ENCODE results near the gene RGS7BP. TPM values are rescaled to one million over a fixed set of nuclear protein-coding genes. Genes with fewer than 3 reads are reported as not detected.

RGS7BP gene
- 54.7 and 72.3 TPM in 2 replicates for polyA plus RNA-seq

DNA sequence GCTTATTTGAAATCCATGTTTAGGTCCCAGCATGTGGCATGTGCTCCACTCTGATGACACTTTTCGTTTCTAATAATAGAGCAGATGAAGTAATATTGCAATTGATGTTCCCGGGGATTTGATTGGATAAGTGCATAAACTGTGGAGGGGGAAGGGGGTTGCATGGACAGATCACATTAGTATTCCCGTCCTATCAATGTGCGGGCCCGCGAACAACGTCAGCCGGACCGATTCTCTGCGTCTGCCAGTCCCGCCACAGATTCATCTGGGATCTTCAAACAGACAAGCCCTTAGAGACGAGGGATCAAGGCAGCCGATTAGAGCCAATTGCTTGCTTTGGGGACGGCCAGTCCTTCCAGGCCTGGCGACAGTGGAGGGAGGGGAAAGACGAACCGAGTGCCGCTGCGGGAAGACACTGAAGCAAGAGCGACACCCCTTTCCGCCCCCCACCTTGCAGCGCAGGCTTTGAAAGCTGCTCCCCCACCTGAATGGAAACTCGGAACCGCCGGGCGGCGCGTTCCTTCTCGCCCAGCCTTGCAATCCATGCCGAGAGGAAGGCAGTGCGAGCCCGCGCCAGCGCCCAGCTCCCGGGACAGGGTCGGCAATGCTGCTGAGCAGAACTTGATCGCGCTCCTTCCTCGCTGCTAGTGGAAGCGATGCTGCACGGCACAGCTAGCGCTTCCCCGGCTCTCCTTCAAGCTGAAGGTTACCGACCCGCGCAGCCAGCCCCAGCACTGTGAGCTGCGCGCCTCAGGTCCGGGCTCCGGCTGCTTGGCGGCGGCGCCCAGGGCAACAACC lies at the start of gene RGS7BP:
TSS of gene RGS7BP (plus strand) at position 247 of the 798 bp plus-strand sequence. CDS start 610 bp downstream, outside the sequence.

Other genes starting within 250 kb of the RGS7BP start
- gene SHISAL2B, start 184.5 kb downstream of the RGS7BP start, polyA plus RNA-seq, result not detected in 2 replicates